ENCODE measurements around the gene KRT14. TPM values are rescaled to one million over a fixed set of nuclear protein-coding genes. Genes with fewer than 3 reads are reported as not detected.
"Not testable (repeated sequence)": the region's sequence is repeated elsewhere in the genome, so short reads cannot be mapped to it uniquely, and the experiment has no call there.

The KRT14 gene
- not detected for total RNA-seq

- H3K4me3 Mint-ChIP-seq: no peak within 1 kb of the TSS
- no peaks in the 10 kb centered on the region for H3K4me1 Mint-ChIP-seq
- H3K27me3 Mint-ChIP-seq: peaks cover 7% of the 10 kb centered on the region
- H3K27ac Mint-ChIP-seq: no peak within 1 kb of the TSS
- ATAC-seq (no peak), DNase-seq (no peak)
- H3K9me3 Mint-ChIP-seq (ENCODE audit: low read depth): no peaks in the 10 kb centered on the region
- CTCF ChIA-PET: interaction anchor here (0.9 kb wide), 1 partner anchor 76 kb away, joined by 3 read pairs; no protein-coding TSS in a partner anchor
- H3K36me3 Mint-ChIP-seq: no peaks in the 10 kb centered on the region
Measured at GRCh38 chr17:41586863-41587495, at the start of gene KRT14. TSS of gene KRT14 (minus strand) at chr17:41586895. CDS start at chr17:41586834, 61 bp downstream.

GRCh38 chr17:41635121-41636097, 48.7 kb upstream of the KRT14 start:
- Mint-ChIP-seq H3K27me3 (no peaks in the 10 kb centered on the region), H3K4me1 (no peaks in the 10 kb centered on the region)

GRCh38 chr17:41634639-41635038, 47.9 kb upstream of the KRT14 start:
- H3K27ac Mint-ChIP-seq: no peak overlapping the region
- H3K4me1 Mint-ChIP-seq: no peaks in the 10 kb centered on the region
- no peak overlapping the region for H3K4me3 Mint-ChIP-seq
- DNase-seq: no peak
- no peaks in the 10 kb centered on the region for H3K36me3 Mint-ChIP-seq
- ATAC-seq: no peak
- CTCF ChIA-PET: interaction anchor here (1.1 to 1.2 kb wide), 2 partner anchors 14 to 28 kb away, joined by 3 to 5 read pairs; no protein-coding TSS in a partner anchor
- H3K9me3 Mint-ChIP-seq (ENCODE audit: low read depth): no peaks in the 10 kb centered on the region
- H3K27me3 Mint-ChIP-seq: no peaks in the 10 kb centered on the region

More at GRCh38 chr17:41635121-41636097, 48.7 kb upstream of the KRT14 start:
- CTCF ChIA-PET: interaction anchor here (0.9 to 1.4 kb wide), 4 partner anchors 13 to 86 kb away, joined by 3 to 6 read pairs (median 4); no protein-coding TSS in a partner anchor
- Mint-ChIP-seq H3K27ac (no peak overlapping the region), H3K36me3 (no peaks in the 10 kb centered on the region), H3K4me3 (no peak overlapping the region), H3K9me3 (ENCODE audit: low read depth) (no peaks in the 10 kb centered on the region)
- no peak for ATAC-seq
- no peak for DNase-seq

- H3K4me1 Mint-ChIP-seq: no peaks in the 10 kb centered on the region
- DNase-seq (peak; percentile 44), ATAC-seq (peak; percentile 64)
- H3K27me3 Mint-ChIP-seq: no peaks in the 10 kb centered on the region
- CTCF ChIA-PET: interaction anchor here (1.1 to 1.2 kb wide), 2 partner anchors 15 to 29 kb away, joined by 3 to 5 read pairs; no protein-coding TSS in a partner anchor
- no peaks in the 10 kb centered on the region for H3K36me3 Mint-ChIP-seq
- H3K4me3 Mint-ChIP-seq: no peak overlapping the region
- no peak overlapping the region for H3K27ac Mint-ChIP-seq
- no peaks in the 10 kb centered on the region for H3K9me3 Mint-ChIP-seq (ENCODE audit: low read depth)
Measured at GRCh38 chr17:41633556-41634199, 47.0 kb upstream of the KRT14 start.

DNA sequence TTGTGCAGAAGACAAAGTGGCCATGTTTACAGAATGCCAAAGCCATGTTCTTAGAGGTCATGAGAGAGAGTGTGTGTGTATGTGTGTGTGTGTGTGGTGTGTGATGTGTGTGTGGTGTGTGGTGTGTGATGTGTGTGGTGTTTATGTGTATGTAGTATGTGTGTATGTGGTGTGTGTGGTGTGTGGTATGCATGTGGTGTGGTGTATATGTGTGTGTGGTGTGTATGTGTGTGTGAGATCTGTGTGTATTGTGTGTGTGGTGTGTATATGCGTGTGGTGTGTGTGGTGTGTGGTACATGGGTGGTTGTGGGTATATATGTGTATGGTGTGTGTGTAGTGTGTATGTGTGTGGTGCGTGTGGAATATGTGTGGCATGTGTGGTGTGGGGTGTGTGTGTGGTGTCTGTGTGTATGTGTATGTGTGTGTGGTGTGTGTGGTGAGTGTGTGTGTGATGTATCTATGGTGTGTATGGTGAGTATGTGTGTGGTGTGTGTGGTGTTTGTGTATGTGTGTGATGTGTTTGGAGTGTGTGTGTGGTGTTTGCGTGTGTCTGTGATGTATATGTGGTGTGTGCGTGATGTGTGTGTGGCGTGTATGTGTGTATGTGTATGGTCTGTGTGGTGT, 45.9 kb upstream of the KRT14 start:
- CTCF ChIA-PET: interaction anchor here (2.1 kb wide), 1 partner anchor 16 kb away, joined by 7 read pairs; no protein-coding TSS in a partner anchor
- no peak overlapping the region for H3K27ac Mint-ChIP-seq
- no peaks in the 10 kb centered on the region for H3K36me3 Mint-ChIP-seq
- H3K4me1 Mint-ChIP-seq: no peaks in the 10 kb centered on the region
- no peak overlapping the region for H3K4me3 Mint-ChIP-seq
- H3K27me3 Mint-ChIP-seq: no peaks in the 10 kb centered on the region
- ATAC-seq (no peak), DNase-seq (no peak)
- no peaks in the 10 kb centered on the region for H3K9me3 Mint-ChIP-seq (ENCODE audit: low read depth)

DNA sequence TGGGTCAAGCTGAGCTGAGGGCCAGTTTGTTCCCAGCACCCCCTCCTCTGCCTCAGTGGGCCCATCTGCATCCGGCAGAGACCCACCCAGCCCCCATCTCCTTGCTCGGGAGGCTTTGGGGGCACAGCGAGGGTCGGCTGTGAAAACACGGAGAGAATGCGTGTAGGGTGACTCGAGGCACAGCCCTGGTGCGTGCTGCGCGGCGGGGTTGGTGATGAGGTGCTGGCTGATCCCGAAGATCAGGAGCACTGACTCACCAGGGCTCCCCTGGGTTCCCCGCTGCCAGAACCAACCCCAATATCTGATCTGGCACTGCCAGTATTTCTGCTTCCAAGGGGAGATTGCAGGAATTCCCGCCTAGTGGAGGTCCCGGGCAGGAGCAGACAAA, 45.2 kb upstream of the KRT14 start:
- CTCF ChIA-PET: interaction anchor here (2.1 kb wide), 1 partner anchor 16 kb away, joined by 7 read pairs; no protein-coding TSS in a partner anchor
- Mint-ChIP-seq H3K36me3 (no peaks in the 10 kb centered on the region), H3K4me3 (no peak overlapping the region), H3K27ac (no peak overlapping the region), H3K4me1 (no peaks in the 10 kb centered on the region), H3K27me3 (no peaks in the 10 kb centered on the region), H3K9me3 (ENCODE audit: low read depth) (no peaks in the 10 kb centered on the region)
- no peak for ATAC-seq
- no peak for DNase-seq

DNA sequence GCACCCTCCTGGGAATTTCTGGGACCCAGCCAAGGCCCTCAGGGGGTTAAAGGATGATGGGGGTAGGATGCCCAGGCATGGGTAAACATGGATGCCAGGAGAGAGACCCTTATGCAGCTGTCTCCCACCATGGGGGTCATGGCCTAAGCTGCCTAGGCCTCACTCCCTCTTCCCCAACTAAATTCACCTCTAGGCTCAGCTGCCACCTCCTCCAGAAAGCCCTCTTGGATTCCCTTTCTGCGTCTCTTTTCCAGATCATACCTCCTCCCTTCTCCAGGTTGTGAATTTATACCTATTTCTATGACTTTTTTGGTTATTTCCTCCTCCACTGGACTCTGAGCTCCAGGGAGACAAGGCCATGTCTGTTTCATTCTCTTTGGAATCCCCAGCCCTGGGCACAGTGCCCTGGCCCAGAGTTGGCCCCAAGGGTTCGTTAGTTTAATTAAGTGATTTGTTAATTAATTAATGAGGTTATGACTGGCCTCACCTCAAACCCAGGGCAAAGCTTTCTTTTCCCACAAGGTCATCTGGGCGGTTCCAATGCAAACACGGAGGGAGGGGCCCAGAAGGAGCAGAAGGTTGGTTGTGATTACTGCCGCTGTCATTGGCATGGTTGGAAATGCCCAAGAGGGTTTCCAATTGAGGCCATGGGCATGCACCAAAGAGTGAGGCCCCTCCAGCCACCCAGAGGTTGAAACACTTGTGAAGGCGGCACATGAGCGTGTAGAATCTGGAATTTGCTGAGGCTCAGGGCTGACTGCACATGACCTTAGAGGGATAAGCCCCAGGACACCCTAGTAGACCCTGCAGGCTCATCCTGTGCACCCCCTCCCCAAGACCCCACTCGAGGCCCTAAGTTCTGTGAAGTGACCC, 44.6 kb upstream of the KRT14 start:
- CTCF ChIA-PET: interaction anchor here (2.1 kb wide), 1 partner anchor 17 kb away, joined by 7 read pairs; no protein-coding TSS in a partner anchor

GRCh38 chr17:41629826-41630670, 43.4 kb upstream of the KRT14 start:
- Mint-ChIP-seq H3K36me3 (no peaks in the 10 kb centered on the region), H3K27me3 (no peaks in the 10 kb centered on the region), H3K27ac (no peak overlapping the region), H3K9me3 (ENCODE audit: low read depth) (no peaks in the 10 kb centered on the region), H3K4me1 (no peaks in the 10 kb centered on the region), H3K4me3 (no peak overlapping the region)
- CTCF ChIA-PET: interaction anchor here (1.0 to 2.1 kb wide), 3 partner anchors 9 to 19 kb away, joined by 3 to 7 read pairs (median 5); no protein-coding TSS in a partner anchor
- no peak for DNase-seq
- ATAC-seq: no peak

More for the DNA sequence above, 44.6 kb upstream of the KRT14 start:
- H3K36me3 Mint-ChIP-seq: no peaks in the 10 kb centered on the region
- no peaks in the 10 kb centered on the region for H3K27me3 Mint-ChIP-seq
- no peak overlapping the region for H3K27ac Mint-ChIP-seq
- H3K4me1 Mint-ChIP-seq: no peaks in the 10 kb centered on the region
- no peak overlapping the region for H3K4me3 Mint-ChIP-seq
- DNase-seq (no peak), ATAC-seq (no peak)
- H3K9me3 Mint-ChIP-seq (ENCODE audit: low read depth): no peaks in the 10 kb centered on the region

GRCh38 chr17:41629316-41629715, 42.6 kb upstream of the KRT14 start:
- CTCF ChIA-PET: interaction anchor here (1.4 to 2.0 kb wide), 2 partner anchors 19 to 81 kb away, joined by 3 to 5 read pairs; no protein-coding TSS in a partner anchor
- Mint-ChIP-seq H3K27ac (no peak overlapping the region), H3K27me3 (no peaks in the 10 kb centered on the region), H3K4me3 (no peak overlapping the region), H3K9me3 (ENCODE audit: low read depth) (no peaks in the 10 kb centered on the region), H3K36me3 (no peaks in the 10 kb centered on the region), H3K4me1 (no peaks in the 10 kb centered on the region)
- ATAC-seq (no peak), DNase-seq (no peak)

DNA sequence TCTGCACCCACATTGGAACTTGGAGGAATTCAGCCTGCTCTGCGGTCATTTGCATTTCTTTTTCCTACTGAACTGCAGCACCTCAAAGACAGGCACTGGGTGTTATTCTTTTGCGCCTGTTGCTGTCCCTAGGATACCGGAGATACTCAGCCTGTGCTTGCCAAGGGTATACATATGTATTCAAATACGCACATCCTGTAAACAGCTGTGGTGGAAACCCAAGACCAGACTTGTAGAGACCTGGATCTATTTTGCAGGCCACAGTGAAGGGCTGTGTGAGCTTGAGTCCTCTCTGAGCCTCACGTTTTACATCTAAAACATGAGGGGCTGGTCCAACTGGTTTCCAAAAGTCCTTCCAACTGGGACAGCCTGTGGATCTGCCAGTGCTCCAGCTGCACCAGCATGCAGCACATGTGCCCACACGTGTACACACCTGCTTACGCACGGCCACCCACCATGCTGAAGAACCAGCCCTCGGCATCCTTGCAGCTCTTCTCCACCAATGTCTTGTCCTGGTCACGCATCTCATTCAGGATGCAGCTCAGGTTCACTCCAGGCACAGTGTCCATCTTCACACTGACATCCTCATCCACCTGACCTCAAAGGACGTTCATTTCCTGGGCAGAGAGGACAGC, 42.0 kb upstream of the KRT14 start:
- H3K36me3 Mint-ChIP-seq; H3K27me3 Mint-ChIP-seq; H3K9me3 Mint-ChIP-seq (ENCODE audit: low read depth); H3K4me3 Mint-ChIP-seq; DNase-seq; ATAC-seq; H3K4me1 Mint-ChIP-seq; H3K27ac Mint-ChIP-seq: not testable (repeated sequence)
- CTCF ChIA-PET: interaction anchor here (1.4 to 2.0 kb wide), 2 partner anchors 20 to 80 kb away, joined by 3 to 5 read pairs; no protein-coding TSS in a partner anchor

DNA sequence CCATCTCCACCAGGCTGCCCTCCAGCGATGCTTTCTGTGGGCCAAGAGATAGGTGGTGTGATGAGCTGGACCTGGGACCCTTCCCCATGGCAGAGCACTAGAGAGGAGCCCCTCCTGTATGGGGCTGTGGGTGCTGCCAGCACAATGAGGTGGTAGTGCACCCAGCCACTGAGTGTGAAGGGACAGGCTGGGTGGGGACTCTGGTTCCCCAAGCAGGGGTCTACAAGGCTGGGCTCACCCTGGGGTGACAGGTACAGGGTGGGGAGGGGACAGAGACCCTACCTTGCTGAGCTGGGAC, 41.3 kb upstream of the KRT14 start:
- H3K4me1 Mint-ChIP-seq; H3K9me3 Mint-ChIP-seq (ENCODE audit: low read depth); H3K27ac Mint-ChIP-seq; ATAC-seq; H3K27me3 Mint-ChIP-seq; DNase-seq; H3K36me3 Mint-ChIP-seq; H3K4me3 Mint-ChIP-seq: not testable (repeated sequence)
- CTCF ChIA-PET: interaction anchor here (1.4 to 1.5 kb wide), 2 partner anchors 35 to 79 kb away, joined by 3 to 4 read pairs; no protein-coding TSS in a partner anchor
